Islet precursor cell (in vitro differentiated cells): ENCODE measurements around the gene CYP4F2.
"Not testable (repeated sequence)": the region's sequence is repeated elsewhere in the genome, so short reads cannot be mapped to it uniquely, and the experiment has no call there.

Experiments
- DNase-seq: peaks from one replicate; pipeline ENCODE4 v3.0.0-alpha.2; 2018

Gene CYP4F2

GRCh38 chr19:15899561-15899960 lies 1.7 kb upstream of the CYP4F2 start:
- DNase-seq: not testable (repeated sequence)

GRCh38 chr19:15897026-15897737 lies 692 bp downstream of the CYP4F2 start:
- DNase-seq: no peak

- DNase-seq: no peak
Measured at GRCh38 chr19:15895876-15896430, 1.9 kb downstream of the CYP4F2 start.

GRCh38 chr19:15894359-15894758 lies 3.5 kb downstream of the CYP4F2 start:
- DNase-seq: no peak

GRCh38 chr19:15893477-15893876 lies 4.4 kb downstream of the CYP4F2 start:
- DNase-seq: no peak

GRCh38 chr19:15892012-15892411 lies 5.9 kb downstream of the CYP4F2 start:
- no peak for DNase-seq

- no peak for DNase-seq
Measured at GRCh38 chr19:15891434-15891833, 6.4 kb downstream of the CYP4F2 start.

- not testable (repeated sequence) for DNase-seq
Measured at GRCh38 chr19:15889339-15889738, 8.5 kb downstream of the CYP4F2 start.

- DNase-seq: no peak
Measured at GRCh38 chr19:15885919-15886318, 12.0 kb downstream of the CYP4F2 start.

GRCh38 chr19:15885167-15885566 lies 12.7 kb downstream of the CYP4F2 start:
- no peak for DNase-seq

- DNase-seq: not testable (repeated sequence)
Measured at GRCh38 chr19:15883329-15883728, 14.5 kb downstream of the CYP4F2 start.

GRCh38 chr19:15874821-15875474 lies 22.9 kb downstream of the CYP4F2 start:
- DNase-seq: no peak

GRCh38 chr19:15873771-15874170 lies 24.1 kb downstream of the CYP4F2 start:
- DNase-seq: not testable (repeated sequence)

- DNase-seq: no peak
Measured at GRCh38 chr19:15871570-15871969, 26.3 kb downstream of the CYP4F2 start.

- DNase-seq: no peak
Measured at GRCh38 chr19:15869873-15870272, 28.0 kb downstream of the CYP4F2 start.

GRCh38 chr19:15869109-15869555 lies 28.7 kb downstream of the CYP4F2 start:
- DNase-seq: no peak

- no peak for DNase-seq
Measured at GRCh38 chr19:15866636-15867035, 31.2 kb downstream of the CYP4F2 start.

- DNase-seq: no peak
Measured at GRCh38 chr19:15864824-15865223, 33.0 kb downstream of the CYP4F2 start.

- DNase-seq: no peak
Measured at GRCh38 chr19:15863272-15863671, 34.6 kb downstream of the CYP4F2 start.

GRCh38 chr19:15862444-15862843 lies 35.4 kb downstream of the CYP4F2 start:
- DNase-seq: no peak

GRCh38 chr19:15860522-15860921 lies 37.4 kb downstream of the CYP4F2 start:
- no peak for DNase-seq

- no peak for DNase-seq
Measured at GRCh38 chr19:15859187-15859586, 38.7 kb downstream of the CYP4F2 start.

- no peak for DNase-seq
Measured at GRCh38 chr19:15850385-15850784, 47.5 kb downstream of the CYP4F2 start.

- no peak for DNase-seq
Measured at GRCh38 chr19:15846923-15847322, 51.0 kb downstream of the CYP4F2 start.
